HepG2 (cell line): ENCODE measurements around the gene OR6S1. TPM values are rescaled to one million over a fixed set of nuclear protein-coding genes. Genes with fewer than 3 reads are reported as not detected.

Experiments used
- ARID4A ChIP-seq: sonication (generic); formaldehyde crosslinking; IDR thresholded peaks from 2 replicates; pipeline ENCODE4 v1.5.0; 2020; ENCODE audit warnings: mild to moderate bottlenecking, missing genetic modification reagents, borderline replicate concordance
- DPF2 ChIP-seq: sonication (generic); formaldehyde crosslinking; IDR thresholded peaks from 2 replicates; pipeline ENCODE4 v1.4.0; 2020; ENCODE audit warnings: mild to moderate bottlenecking, low read depth, missing genetic modification reagents, borderline replicate concordance
- FOXP4 ChIP-seq: sonication (generic); formaldehyde crosslinking; IDR thresholded peaks from 2 replicates; pipeline ENCODE4 v1.4.0; 2020; ENCODE audit warnings: missing genetic modification reagents
- PAX8 ChIP-seq: sonication (generic); formaldehyde crosslinking; IDR thresholded peaks from 2 replicates; pipeline ENCODE4 v1.8.0; 2022; ENCODE audit warnings: mild to moderate bottlenecking, missing genetic modification reagents, borderline replicate concordance
- STAT5B ChIP-seq: sonication (generic); formaldehyde crosslinking; IDR thresholded peaks from 2 replicates; pipeline ENCODE4 v1.4.0; 2020; ENCODE audit warnings: missing genetic modification reagents
- TFDP1 ChIP-seq: IDR thresholded peaks from 2 replicates; pipeline ENCODE4 v1.6.1; 2016; ENCODE audit warnings: missing compliant biosample characterization, missing genetic modification reagents, borderline replicate concordance
- ZBTB40 ChIP-seq, 2 experiments: fragments of 450-650 bp in 1 of 2; sonication (generic) in 1 of 2; formaldehyde crosslinking in 1 of 2; IDR thresholded peaks; 2 replicates each; pipeline versions ENCODE4 v1.6.1 to v1.8.0; 2016 to 2022; ENCODE audit warnings: antibody characterized with exemption in 1 of 2, mild to moderate bottlenecking in 1 of 2, missing genetic modification reagents in 1 of 2
- polyA plus RNA-seq, 8 experiments: library from polyadenylated mRNA; depleted of rRNA in 3 of 8; stranded (reverse) in 7 of 8; unstranded in 1 of 8; fragments of >200 nt; fragmentation: Illumina TruSeq in 4 of 8; extraction: Trizol in 4 of 8; gene quantifications; 2 replicates each; pipeline versions ENCODE4 v1.2.1 to v1.2.3, GENCODE V29; 2011 to 2016; ENCODE audit warnings: low read depth in 4 of 8, missing spikeins in 1 of 8, mixed read lengths in 1 of 8; ENCODE audit not compliant: insufficient read depth in 1 of 8
- total RNA-seq, 5 experiments: library from RNA; depleted of rRNA; stranded (reverse); fragments of >200 nt; fragmentation: Illumina TruSeq; extraction: Trizol; gene quantifications; 2 replicates each; pipeline ENCODE4 v1.2.3, GENCODE V29; 2016; ENCODE audit warnings: low read depth in 1 of 5

Gene OR6S1
- total and polyA plus RNA-seq, 2 of the 13 experiments (the other 11 are each of a cell fraction or from before 2014, with no cell fraction given) = 0.09 TPM; not detected in 1

DNA sequence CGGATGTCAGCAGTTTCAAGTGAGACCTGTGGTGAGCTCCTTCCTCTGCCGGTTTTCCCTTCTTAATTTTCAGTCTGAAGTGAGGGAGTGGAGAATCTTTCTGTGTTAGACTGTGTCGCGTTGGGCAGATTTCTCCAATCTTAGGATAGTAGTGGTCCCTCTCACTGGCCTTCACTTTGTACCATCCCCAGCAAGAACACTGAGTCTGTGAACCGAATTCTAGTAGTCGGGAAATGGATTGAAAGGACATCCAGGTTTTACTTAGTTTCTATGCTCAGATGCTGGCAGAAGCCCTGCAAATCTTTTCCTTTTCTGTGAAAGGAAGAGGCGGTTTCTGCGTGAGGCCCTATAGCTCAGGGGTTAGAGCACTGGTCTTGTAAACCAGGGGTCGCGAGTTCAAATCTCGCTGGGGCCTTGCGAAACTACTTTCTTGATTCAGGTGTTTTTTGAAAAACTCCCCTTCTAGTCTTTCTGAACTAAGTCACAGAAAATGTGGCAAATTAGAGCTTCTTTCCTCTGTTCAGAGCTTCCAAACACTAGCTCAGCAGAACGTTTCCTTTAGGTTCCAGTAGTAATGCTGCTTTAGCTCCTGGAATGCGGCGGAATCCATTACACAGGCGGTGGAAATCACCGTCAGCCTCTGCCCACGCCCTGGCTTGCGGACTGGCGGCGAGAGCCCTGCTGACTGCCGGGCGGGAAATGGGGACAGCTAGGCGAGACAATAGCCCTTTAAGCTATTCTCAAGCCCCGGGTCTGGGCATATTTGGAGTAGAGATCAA lies 40.0 kb upstream of the OR6S1 start (continued):
- TF ChIP-seq ZBTB40 (IDR thresholded peaks at IDR 0.05) (no peak; the same call in 1 of the 2 replicates), ZBTB40 (CRISPR knock-in tag; IDR thresholded peaks at IDR 0.05) (peak; percentile 63), TFDP1 (CRISPR knock-in tag) (peak; percentile 29; the same call in 1 of the 2 replicates), STAT5B (CRISPR knock-in tag) (no peak), ARID4A (CRISPR knock-in tag) (peak; percentile 58), FOXP4 (CRISPR knock-in tag) (peak; percentile 37; the same call in 1 of the 2 replicates), PAX8 (CRISPR knock-in tag) (peak; percentile 87; the same call in 1 of the 2 replicates), DPF2 (CRISPR knock-in tag) (0 out of 2 replicates have a peak, but pooled peaks have one; percentile 24)
- TF ChIP-seq, all 625 proteins: peak for 237
